GM19099 (cell line): ENCODE measurements around the gene PCDHGB6.
"Not testable (repeated sequence)": the region's sequence is repeated elsewhere in the genome, so short reads cannot be mapped to it uniquely, and the experiment has no call there.

Source experiments
- POLR2A ChIP-seq: IDR thresholded peaks from 3 replicates; pipeline ENCODE4 v1.6.1; 2011; ENCODE audit warnings: low read depth; ENCODE audit not compliant: insufficient read length; ENCODE audit errors: extremely low read depth

The PCDHGB6 gene

GRCh38 chr5:141407790-141408505, at the start of gene PCDHGB6:
Gene PCDHGB6 (plus strand): TSS chr5:141408021. CDS start chr5:141408203, 182 bp downstream.
- TF ChIP-seq POLR2A, result not testable (repeated sequence)

DNA sequence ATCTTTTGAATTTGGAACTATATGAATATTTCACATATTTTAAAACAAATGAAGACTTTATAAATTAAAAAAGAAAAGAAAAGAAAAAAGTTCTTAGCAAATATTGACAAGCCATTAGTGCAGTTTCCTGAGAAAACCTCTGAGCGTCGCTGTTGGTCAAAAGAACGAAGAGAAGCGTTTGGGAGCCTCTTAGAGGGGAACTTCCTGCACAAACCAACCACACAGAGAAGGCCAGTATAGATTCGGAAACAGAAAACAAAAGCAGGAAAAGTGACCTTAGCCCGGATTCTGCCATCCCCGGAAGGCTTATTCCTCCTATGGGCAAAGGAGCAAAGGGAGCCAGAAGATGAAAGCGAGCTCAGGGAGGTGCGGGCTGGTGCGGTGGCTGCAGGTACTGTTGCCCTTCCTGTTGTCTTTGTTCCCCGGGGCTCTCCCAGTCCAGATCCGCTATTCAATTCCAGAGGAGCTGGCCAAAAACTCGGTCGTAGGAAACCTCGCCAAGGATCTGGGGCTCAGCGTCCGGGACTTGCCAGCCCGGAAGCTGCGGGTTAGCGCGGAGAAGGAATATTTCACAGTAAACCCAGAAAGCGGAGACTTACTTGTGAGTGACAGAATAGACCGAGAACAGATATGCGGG, 47.9 kb upstream of the PCDHGB6 start, which contains the start of gene PCDHGB2:
TSS of gene PCDHGB2 (plus strand) at position 205 of the 637 bp plus-strand sequence. CDS start at position 347, 142 bp downstream.
- TF ChIP-seq POLR2A, result no peak

DNA sequence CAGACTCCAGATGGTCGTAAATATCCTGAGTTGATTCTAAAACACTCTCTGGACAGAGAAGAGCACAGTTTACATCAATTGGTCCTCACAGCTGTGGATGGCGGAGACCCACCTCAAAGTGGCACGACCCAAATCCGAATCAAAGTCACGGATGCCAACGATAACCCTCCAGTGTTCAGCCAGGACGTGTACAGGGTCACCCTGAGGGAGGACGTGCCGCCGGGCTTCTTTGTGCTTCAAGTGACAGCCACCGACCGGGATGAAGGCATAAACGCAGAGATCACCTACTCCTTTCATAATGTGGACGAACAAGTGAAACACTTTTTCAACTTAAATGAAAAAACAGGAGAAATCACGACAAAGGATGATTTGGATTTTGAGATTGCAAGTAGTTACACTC, 47.1 kb upstream of the PCDHGB6 start:
- no peak for TF ChIP-seq POLR2A

- no peak for TF ChIP-seq POLR2A
Measured at GRCh38 chr5:141362719-141363118, 45.1 kb upstream of the PCDHGB6 start.

GRCh38 chr5:141363952-141364660, 43.7 kb upstream of the PCDHGB6 start, which contains the start of gene PCDHGA5:
Gene PCDHGA5 (plus strand): TSS chr5:141364162. CDS start chr5:141364331, 169 bp downstream.
- TF ChIP-seq POLR2A, result no peak

GRCh38 chr5:141366016-141366896, 41.6 kb upstream of the PCDHGB6 start:
- no peak for TF ChIP-seq POLR2A

- TF ChIP-seq POLR2A, result no peak
Measured at GRCh38 chr5:141369994-141370848, 37.6 kb upstream of the PCDHGB6 start, which contains the start of gene PCDHGB3. Gene PCDHGB3 (plus strand): TSS chr5:141370242. CDS start chr5:141370395, 153 bp downstream.

- TF ChIP-seq POLR2A, result no peak
Measured at GRCh38 chr5:141371572-141372475, 36.0 kb upstream of the PCDHGB6 start.

DNA sequence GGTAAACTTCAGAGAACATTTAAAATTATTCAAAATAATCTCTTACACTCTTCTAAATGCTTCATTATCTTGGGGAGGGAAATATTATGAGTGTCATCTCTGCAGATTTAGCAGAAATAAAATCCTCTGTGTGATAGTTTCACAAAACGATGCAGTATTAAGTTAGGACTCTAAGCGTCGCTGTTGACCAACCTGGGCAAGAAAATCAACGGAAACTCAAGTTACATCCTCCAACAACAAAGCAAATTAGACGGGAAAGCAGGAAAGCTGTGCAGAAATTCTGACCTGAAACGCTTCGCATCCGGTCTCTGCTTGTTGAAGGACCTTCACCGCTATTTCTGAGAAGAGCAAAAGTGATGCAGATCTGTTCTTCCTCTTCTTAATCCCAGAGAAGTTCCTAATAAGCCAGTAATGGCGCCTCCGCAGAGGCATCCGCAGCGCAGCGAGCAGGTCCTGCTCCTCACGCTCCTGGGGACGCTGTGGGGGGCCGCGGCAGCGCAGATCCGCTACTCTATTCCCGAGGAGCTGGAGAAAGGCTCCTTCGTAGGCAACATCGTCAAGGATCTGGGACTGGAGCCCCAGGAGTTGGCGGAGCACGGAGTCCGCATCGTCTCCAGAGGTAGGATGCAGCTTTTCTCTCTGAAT, 34.0 kb upstream of the PCDHGB6 start, which contains the start of gene PCDHGA6:
TSS of gene PCDHGA6 (plus strand) at position 219 of the 645 bp plus-strand sequence. CDS start at position 412, 193 bp downstream.
- TF ChIP-seq POLR2A, result no peak

DNA sequence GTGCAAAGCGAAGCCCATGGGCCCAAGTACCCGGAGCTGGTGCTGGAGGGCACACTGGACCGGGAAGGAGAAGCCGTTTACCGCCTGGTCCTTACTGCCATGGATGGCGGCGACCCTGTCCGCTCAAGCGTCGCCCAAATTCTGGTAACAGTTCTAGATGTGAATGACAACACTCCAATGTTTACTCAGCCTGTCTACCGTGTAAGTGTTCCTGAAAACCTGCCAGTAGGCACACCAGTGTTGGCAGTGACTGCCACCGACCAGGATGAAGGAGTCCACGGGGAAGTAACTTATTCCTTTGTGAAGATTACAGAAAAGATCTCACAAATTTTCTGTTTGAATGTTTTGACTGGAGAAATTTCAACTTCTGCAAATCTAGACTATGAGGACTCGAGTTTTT, 33.2 kb upstream of the PCDHGB6 start:
- no peak for TF ChIP-seq POLR2A

GRCh38 chr5:141382469-141383294, 25.1 kb upstream of the PCDHGB6 start, which contains the start of gene PCDHGA7:
Gene PCDHGA7 (plus strand): TSS chr5:141382742. CDS start chr5:141382900, 158 bp downstream.
- TF ChIP-seq POLR2A, result no peak
